Osteoblast (primary cell): ENCODE measurements around the gene YIPF1. TPM values are rescaled to one million over a fixed set of nuclear protein-coding genes. Genes with fewer than 3 reads are reported as not detected.

ENCODE experiments used
- DNase-seq: peaks from one replicate; pipeline ENCODE4 v3.0.0; 2011; ENCODE audit warnings: low spot score, mixed read lengths; ENCODE audit not compliant: insufficient read length; ENCODE audit errors: missing footprints
- H2AFZ ChIP-seq: 2 replicates; pipeline ENCODE4 v1.6.0; 2011; ENCODE audit warnings: mild to moderate bottlenecking, low read length
- H3K27ac ChIP-seq: 2 replicates; pipeline ENCODE4 v1.5.1; 2011; ENCODE audit warnings: mild to moderate bottlenecking, low read depth, low read length, moderate library complexity
- H3K27me3 ChIP-seq: 2 replicates; pipeline ENCODE4 v1.6.0; 2012; ENCODE audit warnings: mild to moderate bottlenecking, control low read depth, inconsistent platforms, low read length, moderate library complexity; ENCODE audit not compliant: insufficient read depth
- H3K36me3 ChIP-seq: 2 replicates; pipeline ENCODE4 v1.5.1; 2011; ENCODE audit warnings: mild to moderate bottlenecking, low read length, control low read depth, moderate library complexity; ENCODE audit not compliant: insufficient read depth
- H3K4me1 ChIP-seq: 2 replicates; pipeline ENCODE4 v1.5.1; 2011; ENCODE audit warnings: mild to moderate bottlenecking, low read length, control low read depth, moderate library complexity; ENCODE audit not compliant: insufficient read depth
- H3K4me2 ChIP-seq: 2 replicates; pipeline ENCODE4 v1.6.0; 2011; ENCODE audit warnings: mild to moderate bottlenecking, low read length; ENCODE audit not compliant: insufficient read depth
- H3K4me3 ChIP-seq: fragments of 200-600 bp; sonication (generic); 3 replicates; pipeline ENCODE4 v1.5.1; 2012; ENCODE audit warnings: mild to moderate bottlenecking, low read length, inconsistent platforms; ENCODE audit not compliant: insufficient read depth
- H3K79me2 ChIP-seq: 2 replicates; pipeline ENCODE4 v1.6.0; 2012; ENCODE audit warnings: mild to moderate bottlenecking, low read length, control low read depth, inconsistent platforms; ENCODE audit not compliant: insufficient read depth
- H3K9me3 ChIP-seq: 2 replicates; pipeline ENCODE4 v1.5.1; 2011; ENCODE audit warnings: low read depth, low read length, control low read depth
- H4K20me1 ChIP-seq: 2 replicates; pipeline ENCODE4 v1.6.0; 2012; ENCODE audit warnings: mild to moderate bottlenecking, low read length, control low read depth; ENCODE audit not compliant: insufficient read depth
- total RNA-seq: library from RNA; depleted of rRNA; stranded (reverse); fragments of >200 nt; gene quantifications from 2 replicates; pipeline ENCODE4 v1.2.3, GENCODE V29; 2012
- TF ChIP-seq, protein P1 (sequence below): IDR thresholded peaks from 2 replicates; pipeline ENCODE4 v1.5.1; 2011; ENCODE audit warnings: mild to moderate bottlenecking, low read depth, low read length, moderate library complexity; ENCODE audit errors: extremely low read depth

YIPF1 gene
- total RNA-seq, 1 donor = 23.2 TPM

DNA sequence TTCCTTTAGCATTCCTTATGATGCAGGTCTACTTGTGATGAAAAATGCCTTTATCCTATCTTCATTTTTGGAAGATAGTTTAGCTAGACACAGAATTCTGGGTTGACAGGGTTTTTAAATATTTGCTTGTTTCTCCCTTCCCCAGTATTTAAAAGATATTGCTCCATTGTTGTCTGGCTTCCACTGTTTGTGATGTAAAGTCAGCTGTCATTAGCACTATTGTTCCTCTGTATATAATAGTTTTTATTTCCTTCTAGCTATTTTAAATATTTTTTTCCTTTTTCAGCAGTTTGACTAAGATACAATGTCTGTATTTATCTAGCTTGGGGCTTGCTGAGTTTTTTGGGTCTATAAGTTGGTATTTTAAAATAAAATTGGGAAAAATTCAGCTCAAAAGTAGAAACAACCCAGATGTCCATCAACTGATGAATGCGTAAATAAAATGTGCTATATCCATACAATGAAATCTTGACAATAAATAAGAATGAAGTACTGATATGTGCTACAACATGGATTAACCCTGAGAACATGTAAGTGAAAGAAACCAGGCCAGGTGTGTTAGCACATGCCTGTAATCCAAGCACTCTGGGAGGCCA, 44.7 kb upstream of the YIPF1 start:
- Histone ChIP-seq H3K27me3 (no peaks in the 10 kb centered on the region), H3K36me3 (peaks cover 3% of the 10 kb centered on the region), H3K9me3 (peaks cover 1% of the 10 kb centered on the region), H2AFZ (no peak overlapping the region), H4K20me1 (no peaks in the 10 kb centered on the region), H3K27ac (no peak overlapping the region), H3K4me3 (no peak overlapping the region), H3K4me2 (no peak overlapping the region), H3K4me1 (peaks cover 4% of the 10 kb centered on the region), H3K79me2 (no peaks in the 10 kb centered on the region)
- no peak for DNase-seq
- TF ChIP-seq, protein P1, sequence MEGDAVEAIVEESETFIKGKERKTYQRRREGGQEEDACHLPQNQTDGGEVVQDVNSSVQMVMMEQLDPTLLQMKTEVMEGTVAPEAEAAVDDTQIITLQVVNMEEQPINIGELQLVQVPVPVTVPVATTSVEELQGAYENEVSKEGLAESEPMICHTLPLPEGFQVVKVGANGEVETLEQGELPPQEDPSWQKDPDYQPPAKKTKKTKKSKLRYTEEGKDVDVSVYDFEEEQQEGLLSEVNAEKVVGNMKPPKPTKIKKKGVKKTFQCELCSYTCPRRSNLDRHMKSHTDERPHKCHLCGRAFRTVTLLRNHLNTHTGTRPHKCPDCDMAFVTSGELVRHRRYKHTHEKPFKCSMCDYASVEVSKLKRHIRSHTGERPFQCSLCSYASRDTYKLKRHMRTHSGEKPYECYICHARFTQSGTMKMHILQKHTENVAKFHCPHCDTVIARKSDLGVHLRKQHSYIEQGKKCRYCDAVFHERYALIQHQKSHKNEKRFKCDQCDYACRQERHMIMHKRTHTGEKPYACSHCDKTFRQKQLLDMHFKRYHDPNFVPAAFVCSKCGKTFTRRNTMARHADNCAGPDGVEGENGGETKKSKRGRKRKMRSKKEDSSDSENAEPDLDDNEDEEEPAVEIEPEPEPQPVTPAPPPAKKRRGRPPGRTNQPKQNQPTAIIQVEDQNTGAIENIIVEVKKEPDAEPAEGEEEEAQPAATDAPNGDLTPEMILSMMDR = no peak

DNA sequence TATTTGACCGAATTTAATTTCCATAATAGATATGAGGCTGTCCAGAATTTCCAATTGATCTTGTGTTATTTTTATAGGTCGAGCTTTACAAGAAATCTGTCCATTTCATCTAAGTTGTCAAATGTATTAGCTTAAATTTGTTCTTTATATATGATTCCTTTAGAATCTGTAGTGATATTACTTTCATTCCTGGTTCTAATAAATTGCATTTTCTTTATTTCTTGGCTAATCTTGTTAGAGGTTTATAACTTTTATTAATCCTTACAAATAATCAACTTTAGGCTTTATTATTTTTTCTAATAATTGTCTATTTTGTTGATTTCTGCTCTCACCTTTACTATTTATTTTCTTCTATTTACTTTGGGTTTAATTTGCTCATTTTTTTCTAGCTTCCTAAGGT, 41.9 kb upstream of the YIPF1 start:
- H3K36me3 ChIP-seq = peaks cover 13% of the 10 kb centered on the region
- no peak for DNase-seq
- peaks cover 1% of the 10 kb centered on the region for H3K9me3 ChIP-seq
- H3K4me3 ChIP-seq = no peak overlapping the region
- TF ChIP-seq, protein P1 = no peak
- no peak overlapping the region for H3K27ac ChIP-seq
- no peaks in the 10 kb centered on the region for H3K79me2 ChIP-seq
- no peaks in the 10 kb centered on the region for H3K27me3 ChIP-seq
- H2AFZ ChIP-seq = no peak overlapping the region
- H3K4me2 ChIP-seq = no peak overlapping the region
- H3K4me1 ChIP-seq = no peaks in the 10 kb centered on the region
- no peaks in the 10 kb centered on the region for H4K20me1 ChIP-seq

DNA sequence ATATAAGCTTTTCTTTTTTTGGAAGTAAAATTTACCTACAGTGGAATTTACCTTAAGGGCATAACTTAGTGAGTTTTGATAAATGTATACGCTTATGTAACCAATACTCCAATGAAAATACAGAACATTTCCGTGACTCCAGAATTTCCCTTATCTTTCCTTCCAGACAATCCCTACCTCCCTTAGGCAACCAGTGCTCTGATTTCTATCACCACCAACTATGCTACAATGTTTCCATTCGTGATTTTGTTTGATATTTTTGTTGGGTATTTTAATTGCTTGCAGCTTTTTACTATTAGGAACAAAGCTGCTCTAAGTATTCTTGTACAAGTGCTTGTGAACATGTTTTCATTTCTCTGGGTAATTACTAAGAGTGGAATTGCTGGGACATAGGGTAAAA, 41.3 kb upstream of the YIPF1 start:
- Histone ChIP-seq H3K9me3 (peaks cover 1% of the 10 kb centered on the region), H4K20me1 (no peaks in the 10 kb centered on the region), H3K4me2 (no peak overlapping the region), H3K4me1 (no peaks in the 10 kb centered on the region), H3K4me3 (no peak overlapping the region), H3K27ac (no peak overlapping the region), H3K36me3 (peaks cover 13% of the 10 kb centered on the region), H3K27me3 (no peaks in the 10 kb centered on the region), H3K79me2 (no peaks in the 10 kb centered on the region), H2AFZ (no peak overlapping the region)
- TF ChIP-seq, protein P1 = no peak
- no peak for DNase-seq

DNA sequence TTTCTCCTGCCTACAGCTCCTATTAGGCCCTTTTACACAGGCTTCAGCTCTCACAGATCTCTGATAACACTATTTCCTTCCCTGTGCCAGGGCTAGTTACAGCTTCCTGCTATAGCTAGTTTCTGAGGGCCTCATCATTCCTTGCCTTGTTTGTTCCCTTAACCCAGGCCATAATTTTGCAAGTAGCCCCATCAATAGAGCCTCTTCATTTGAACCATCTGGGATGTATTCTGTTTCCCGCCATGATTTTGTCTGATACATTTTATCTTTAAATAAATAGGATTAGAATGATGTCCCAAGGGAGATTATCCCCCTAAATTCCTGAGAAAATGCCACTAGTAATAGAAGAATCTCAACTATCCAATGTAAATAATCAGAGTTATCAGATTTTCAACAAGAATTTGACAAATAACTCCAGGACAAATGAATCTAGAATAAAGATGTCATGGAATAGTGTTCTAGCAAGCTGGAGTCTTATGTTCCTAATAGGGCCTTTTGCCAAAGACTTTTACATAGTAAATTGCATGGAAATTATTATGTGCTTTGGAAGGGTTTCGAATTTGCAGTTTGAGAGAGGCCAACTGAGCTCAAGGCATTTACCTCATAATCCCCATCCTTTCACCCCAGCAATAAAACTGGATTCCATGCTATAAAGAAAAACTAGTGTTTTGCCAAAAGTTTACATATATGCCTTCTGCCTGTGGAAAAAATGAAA, 39.8 kb upstream of the YIPF1 start:
- H3K36me3 ChIP-seq = peaks cover 13% of the 10 kb centered on the region
- H2AFZ ChIP-seq = no peak overlapping the region
- H3K4me2 ChIP-seq = no peak overlapping the region
- no peaks in the 10 kb centered on the region for H4K20me1 ChIP-seq
- DNase-seq = no peak
- no peaks in the 10 kb centered on the region for H3K4me1 ChIP-seq
- peaks cover 1% of the 10 kb centered on the region for H3K9me3 ChIP-seq
- H3K27ac ChIP-seq = no peak overlapping the region
- no peak overlapping the region for H3K4me3 ChIP-seq
- H3K79me2 ChIP-seq = no peaks in the 10 kb centered on the region
- TF ChIP-seq, protein P1 = no peak
- no peaks in the 10 kb centered on the region for H3K27me3 ChIP-seq
